ENCODE measurements around the gene COX19.

- TF ChIP-seq, protein P1, sequence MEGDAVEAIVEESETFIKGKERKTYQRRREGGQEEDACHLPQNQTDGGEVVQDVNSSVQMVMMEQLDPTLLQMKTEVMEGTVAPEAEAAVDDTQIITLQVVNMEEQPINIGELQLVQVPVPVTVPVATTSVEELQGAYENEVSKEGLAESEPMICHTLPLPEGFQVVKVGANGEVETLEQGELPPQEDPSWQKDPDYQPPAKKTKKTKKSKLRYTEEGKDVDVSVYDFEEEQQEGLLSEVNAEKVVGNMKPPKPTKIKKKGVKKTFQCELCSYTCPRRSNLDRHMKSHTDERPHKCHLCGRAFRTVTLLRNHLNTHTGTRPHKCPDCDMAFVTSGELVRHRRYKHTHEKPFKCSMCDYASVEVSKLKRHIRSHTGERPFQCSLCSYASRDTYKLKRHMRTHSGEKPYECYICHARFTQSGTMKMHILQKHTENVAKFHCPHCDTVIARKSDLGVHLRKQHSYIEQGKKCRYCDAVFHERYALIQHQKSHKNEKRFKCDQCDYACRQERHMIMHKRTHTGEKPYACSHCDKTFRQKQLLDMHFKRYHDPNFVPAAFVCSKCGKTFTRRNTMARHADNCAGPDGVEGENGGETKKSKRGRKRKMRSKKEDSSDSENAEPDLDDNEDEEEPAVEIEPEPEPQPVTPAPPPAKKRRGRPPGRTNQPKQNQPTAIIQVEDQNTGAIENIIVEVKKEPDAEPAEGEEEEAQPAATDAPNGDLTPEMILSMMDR (IDR thresholded peaks at IDR 0.05): no peak
- no peak for TF ChIP-seq POLR2A (IDR thresholded peaks at IDR 0.05)
Measured at GRCh38 chr7:1021366-1021765, 46.0 kb upstream of the COX19 start.
